Small intestine (tissue), 7 donors: ENCODE results near the gene NELL2. TPM values are rescaled to one million over a fixed set of nuclear protein-coding genes. Genes with fewer than 3 reads are reported as not detected.
"Not testable (repeated sequence)": the region's sequence is repeated elsewhere in the genome, so short reads cannot be mapped to it uniquely, and the experiment has no call there.

Source experiments
- DNase-seq, 2 donors: peaks; one replicate each; pipeline versions ENCODE4 v3.0.0 to v3.0.0-alpha.2; 2013
- FAIRE-seq: peaks from 2 replicates; lab custom pipeline; 2012; peaks lifted over from hg19 to GRCh38; lab: Jason Lieb, UNC
- H3K27ac ChIP-seq, 3 donors: one replicate each; pipeline ENCODE4 v1.5.1; 2013; ENCODE audit warnings: low read length in 2 of 3, mild to moderate bottlenecking in 2 of 3, control low read depth in 1 of 3, inconsistent platforms in 1 of 3, low read depth in 1 of 3, moderate library complexity in 1 of 3
- H3K27me3 ChIP-seq, 3 donors: one replicate each; pipeline ENCODE4 v1.6.1; 2013; ENCODE audit warnings: low read length in 3 of 3, inconsistent platforms in 1 of 3; ENCODE audit not compliant: control insufficient read depth in 3 of 3, insufficient read depth in 3 of 3
- H3K36me3 ChIP-seq, 3 donors: one replicate each; pipeline ENCODE4 v1.6.1; 2013; ENCODE audit warnings: low read length in 3 of 3, inconsistent platforms in 1 of 3, low read depth in 1 of 3, mild to moderate bottlenecking in 1 of 3, moderate library complexity in 1 of 3; ENCODE audit not compliant: control insufficient read depth in 3 of 3, insufficient read depth in 2 of 3
- H3K4me1 ChIP-seq, 3 donors: one replicate each; pipeline ENCODE4 v1.6.1; 2013; ENCODE audit warnings: low read length in 2 of 3, inconsistent platforms in 1 of 3, low read depth in 1 of 3, mild to moderate bottlenecking in 1 of 3, moderate library complexity in 1 of 3; ENCODE audit not compliant: control insufficient read depth in 3 of 3, insufficient read depth in 2 of 3
- H3K4me3 ChIP-seq, 3 donors: one replicate each; pipeline ENCODE4 v1.5.1; 2013; ENCODE audit warnings: low read length in 3 of 3, control low read depth in 1 of 3, inconsistent platforms in 1 of 3, low read depth in 1 of 3, mild to moderate bottlenecking in 1 of 3, moderate library complexity in 1 of 3
- H3K9me3 ChIP-seq, 2 donors: one replicate each; pipeline ENCODE4 v1.6.1; 2013; ENCODE audit warnings: low read depth in 1 of 2, low read length in 1 of 2; ENCODE audit not compliant: control insufficient read depth in 2 of 2, insufficient read depth in 1 of 2
- WGBS, 3 donors: extraction: QIAGEN DNeasy Blood & Tissue Kit; methylation state at CpG; one replicate each; pipeline ENCODE4 v1.1.7; 2013; 5-methylcytosine and 5-hydroxymethylcytosine counted together
- polyA plus RNA-seq, 4 donors: library from polyadenylated mRNA; stranded (reverse) in 3 of 4; unstranded in 1 of 4; fragments of 200-250 nt in 3 of 4; fragments of 120-200 nt in 1 of 4; gene quantifications; one replicate each; pipeline versions ENCODE4 v1.2.1 to v1.2.3, GENCODE V29; 2013
- donor health status: healthy with polysubstance abuse.
- donor health status: control.
- donor health status: control.
- donor health status: Bipolar disorder and iron deficiency.
- donor health status: healthy.

The NELL2 gene
- polyA plus RNA-seq, 4 donors = 4.4 to 50.8 (median 27.1) TPM

GRCh38 chr12:44765796-44766195 is 110.3 kb downstream of the NELL2 start:
- FAIRE-seq (no peak), DNase-seq (no peak)
- H3K27me3 ChIP-seq = no peaks in the 10 kb centered on the region
- no peaks in the 10 kb centered on the region for H3K36me3 ChIP-seq
- H3K4me3 ChIP-seq = no peak overlapping the region
- H3K27ac ChIP-seq = no peak overlapping the region
- WGBS, 3 donors = 85 to 87% (median 85%) methylated on average over 3 of the region's 3 CpGs
- no peaks in the 10 kb centered on the region for H3K4me1 ChIP-seq
- no peaks in the 10 kb centered on the region for H3K9me3 ChIP-seq

- 58 to 78% (median 74%) methylated on average over 3 of the region's 3 CpGs for WGBS, 3 donors
Observed at GRCh38 chr12:44763021-44763420, 113.1 kb downstream of the NELL2 start.

GRCh38 chr12:44759289-44759688 is 116.8 kb downstream of the NELL2 start:
- no peaks in the 10 kb centered on the region for H3K36me3 ChIP-seq
- no peak overlapping the region for H3K4me3 ChIP-seq
- no peaks in the 10 kb centered on the region for H3K4me1 ChIP-seq
- no peak for DNase-seq
- no peak overlapping the region for H3K27ac ChIP-seq
- WGBS, 3 donors = 88 to 100% (median 90%) methylated on average over 1 of the region's 1 CpG
- no peaks in the 10 kb centered on the region for H3K27me3 ChIP-seq
- FAIRE-seq = no peak
- no peaks in the 10 kb centered on the region for H3K9me3 ChIP-seq

More at GRCh38 chr12:44763021-44763420, 113.1 kb downstream of the NELL2 start:
- Histone ChIP-seq H3K4me3 (no peak overlapping the region), H3K27me3 (no peaks in the 10 kb centered on the region), H3K36me3 (no peaks in the 10 kb centered on the region), H3K9me3 (no peaks in the 10 kb centered on the region), H3K4me1 (no peaks in the 10 kb centered on the region), H3K27ac (no peak overlapping the region)
- FAIRE-seq = no peak
- no peak for DNase-seq

- DNase-seq = no peak
Observed at GRCh38 chr12:44750468-44750867, 125.6 kb downstream of the NELL2 start.

GRCh38 chr12:44749566-44749965 is 126.5 kb downstream of the NELL2 start:
- WGBS, 3 donors = 81 to 92% (median 88%) methylated on average over 6 of the region's 6 CpGs
- H3K27me3 ChIP-seq = no peaks in the 10 kb centered on the region
- FAIRE-seq = no peak

More at GRCh38 chr12:44750468-44750867, 125.6 kb downstream of the NELL2 start:
- no peak overlapping the region for H3K4me3 ChIP-seq
- FAIRE-seq = no peak
- no peaks in the 10 kb centered on the region for H3K36me3 ChIP-seq
- H3K27me3 ChIP-seq = no peaks in the 10 kb centered on the region
- no peaks in the 10 kb centered on the region for H3K4me1 ChIP-seq
- no peak overlapping the region for H3K27ac ChIP-seq
- H3K9me3 ChIP-seq = no peaks in the 10 kb centered on the region
- 84 to 93% (median 86%) methylated on average over 3 of the region's 3 CpGs for WGBS, 3 donors

GRCh38 chr12:44748950-44749468 is 127.1 kb downstream of the NELL2 start:
- Histone ChIP-seq H3K27me3 (no peaks in the 10 kb centered on the region), H3K36me3 (no peaks in the 10 kb centered on the region), H3K9me3 (no peaks in the 10 kb centered on the region), H3K4me1 (no peaks in the 10 kb centered on the region), H3K4me3 (no peak overlapping the region), H3K27ac (no peak overlapping the region)
- no peak for DNase-seq
- FAIRE-seq = no peak
- 62 to 76% (median 71%) methylated on average over 3 of the region's 3 CpGs for WGBS, 3 donors

More at GRCh38 chr12:44749566-44749965, 126.5 kb downstream of the NELL2 start:
- DNase-seq = no peak
- H3K4me3 ChIP-seq = no peak overlapping the region
- H3K4me1 ChIP-seq = no peaks in the 10 kb centered on the region
- no peaks in the 10 kb centered on the region for H3K9me3 ChIP-seq
- H3K36me3 ChIP-seq = no peaks in the 10 kb centered on the region
- no peak overlapping the region for H3K27ac ChIP-seq

- not testable (repeated sequence) for DNase-seq, H3K27ac ChIP-seq, H3K4me3 ChIP-seq, H3K4me1 ChIP-seq, H3K27me3 ChIP-seq, FAIRE-seq, H3K9me3 ChIP-seq, H3K36me3 ChIP-seq
- 93 to 96% (median 94%) methylated on average over 12 to 16 of the region's 17 CpGs for WGBS, 3 donors
Observed at GRCh38 chr12:44741292-44741980, 134.7 kb downstream of the NELL2 start.

GRCh38 chr12:44738051-44738450 is 138.1 kb downstream of the NELL2 start:
- FAIRE-seq (no peak), DNase-seq (no peak)
- Histone ChIP-seq H3K36me3 (no peaks in the 10 kb centered on the region), H3K4me1 (no peaks in the 10 kb centered on the region), H3K9me3 (peaks cover 0 to 5% of the 10 kb centered on the region in 2 donors), H3K27me3 (no peaks in the 10 kb centered on the region), H3K27ac (no peak overlapping the region), H3K4me3 (no peak overlapping the region)
- WGBS, 3 donors = 57 to 71% (median 63%) methylated on average over 1 of the region's 1 CpG
